Subcutaneous preadipocyte (primary cell): Measurements from ENCODE around the gene GLI1. TPM values are rescaled to one million over a fixed set of nuclear protein-coding genes. Genes with fewer than 3 reads are reported as not detected.

Experiments used
- small RNA-seq: library from RNA; depleted of rRNA; stranded (forward); fragments of <200 nt; gene quantifications from one replicate; pipeline ENCODE3, GENCODE V24; 2012
- total RNA-seq: library from RNA; depleted of rRNA; stranded (reverse); fragments of >200 nt; gene quantifications from 2 replicates; pipeline ENCODE4 v1.2.3, GENCODE V29; 2012

Gene GLI1
- under 0.01 and 0.78 TPM in 2 replicates for total RNA-seq

DNA sequence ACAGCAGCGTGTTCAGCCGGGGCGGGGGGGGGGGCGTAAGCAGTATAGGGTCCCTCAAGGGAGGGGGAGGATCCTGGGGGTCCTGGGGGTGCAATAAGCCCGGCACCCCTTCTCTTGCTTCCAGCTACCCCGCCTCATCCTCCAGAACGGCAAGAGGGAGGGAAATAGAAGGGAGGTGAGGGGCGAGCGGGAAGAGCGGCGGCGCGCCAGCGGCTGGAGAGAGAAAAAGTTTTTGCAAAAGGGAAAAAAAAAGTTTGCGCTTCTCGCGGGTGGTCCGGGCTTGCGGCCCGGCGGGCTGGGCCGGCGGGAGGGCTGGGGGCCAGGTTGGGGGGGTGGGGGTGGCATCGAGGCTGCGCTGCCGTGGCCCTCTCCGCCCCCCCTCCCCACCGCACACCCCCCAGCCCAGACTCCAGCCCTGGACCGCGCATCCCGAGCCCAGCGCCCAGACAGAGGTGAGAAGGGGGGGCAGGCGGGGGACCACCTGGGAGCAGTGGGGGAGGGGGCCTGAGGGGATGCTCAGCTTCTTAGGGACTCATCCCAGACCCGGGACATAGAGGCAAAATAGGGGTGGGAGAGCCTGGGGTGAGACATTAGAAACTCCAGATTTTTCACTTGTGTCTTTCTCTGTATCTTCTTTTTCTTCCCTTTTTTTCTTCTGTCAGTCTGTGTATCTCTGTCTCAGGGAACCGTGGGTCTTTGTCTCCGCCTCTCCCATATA is at the start of gene GLI1:
TSS of gene GLI1 (plus strand) at position 36 of the 718 bp plus-strand sequence. CDS start 3,907 bp downstream, outside the sequence.

DNA sequence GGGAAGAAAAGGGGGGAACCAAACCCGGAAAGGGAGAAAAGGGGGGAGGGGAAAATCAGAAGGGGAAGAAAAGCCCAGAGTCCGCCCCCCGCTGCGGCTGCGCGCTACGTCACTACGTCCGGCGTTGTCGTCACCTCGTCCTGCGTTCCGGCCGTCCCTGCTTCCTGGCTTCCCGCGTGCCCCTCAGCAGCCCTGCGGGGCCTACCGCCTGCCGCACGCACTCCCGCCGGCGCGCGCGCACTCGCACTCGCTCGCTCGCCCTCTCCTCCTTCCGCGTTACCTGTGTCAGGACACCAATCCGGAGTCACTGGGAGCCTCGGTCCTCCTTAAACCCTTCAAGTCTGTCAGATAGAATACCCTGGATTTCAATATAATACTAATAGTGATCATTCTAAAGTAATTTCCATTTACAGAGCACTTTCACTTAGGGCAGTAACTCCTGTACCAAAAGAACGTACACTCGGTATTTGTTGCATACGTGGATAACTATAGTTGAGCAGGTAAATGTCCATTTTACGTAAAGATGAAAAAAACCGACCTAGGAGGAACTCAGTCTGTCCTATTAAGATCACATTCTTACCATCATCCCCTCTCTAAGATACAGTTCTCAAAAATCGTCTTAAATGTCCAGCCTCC is 28.5 kb upstream of the GLI1 start, which contains the start of gene R3HDM2:
TSS of gene R3HDM2 (minus strand) at position 113 of the 636 bp plus-strand sequence. CDS start 120,615 bp downstream, outside the sequence.

DNA sequence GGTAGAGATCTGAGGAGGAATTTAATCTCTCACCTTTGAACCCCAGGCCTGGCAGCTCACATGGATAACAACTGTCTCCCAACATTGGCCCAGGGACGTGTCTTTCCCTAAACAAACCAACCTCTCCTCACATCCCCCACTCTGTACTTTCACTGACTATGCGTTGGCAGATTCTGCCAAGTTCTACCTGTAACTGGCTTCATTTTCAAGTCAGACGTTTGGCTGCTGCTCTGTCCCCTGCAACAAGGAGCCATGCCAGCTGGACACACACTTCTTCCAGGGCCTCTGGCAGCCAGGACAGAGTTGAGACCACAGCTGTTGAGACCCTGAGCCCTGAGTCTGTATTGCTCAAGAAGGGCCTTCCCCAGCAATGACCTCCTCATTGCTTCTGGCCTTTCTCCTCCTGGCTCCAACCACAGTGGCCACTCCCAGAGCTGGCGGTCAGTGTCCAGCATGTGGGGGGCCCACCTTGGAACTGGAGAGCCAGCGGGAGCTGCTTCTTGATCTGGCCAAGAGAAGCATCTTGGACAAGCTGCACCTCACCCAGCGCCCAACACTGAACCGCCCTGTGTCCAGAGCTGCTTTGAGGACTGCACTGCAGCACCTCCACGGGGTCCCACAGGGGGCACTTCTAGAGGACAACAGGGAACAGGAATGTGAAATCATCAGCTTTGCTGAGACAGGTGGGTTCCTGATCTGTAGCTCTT is 24.9 kb upstream of the GLI1 start, which contains the start of gene INHBC:
TSS of gene INHBC (plus strand) at position 268 of the 707 bp plus-strand sequence. CDS start at position 371, 103 bp downstream.

DNA sequence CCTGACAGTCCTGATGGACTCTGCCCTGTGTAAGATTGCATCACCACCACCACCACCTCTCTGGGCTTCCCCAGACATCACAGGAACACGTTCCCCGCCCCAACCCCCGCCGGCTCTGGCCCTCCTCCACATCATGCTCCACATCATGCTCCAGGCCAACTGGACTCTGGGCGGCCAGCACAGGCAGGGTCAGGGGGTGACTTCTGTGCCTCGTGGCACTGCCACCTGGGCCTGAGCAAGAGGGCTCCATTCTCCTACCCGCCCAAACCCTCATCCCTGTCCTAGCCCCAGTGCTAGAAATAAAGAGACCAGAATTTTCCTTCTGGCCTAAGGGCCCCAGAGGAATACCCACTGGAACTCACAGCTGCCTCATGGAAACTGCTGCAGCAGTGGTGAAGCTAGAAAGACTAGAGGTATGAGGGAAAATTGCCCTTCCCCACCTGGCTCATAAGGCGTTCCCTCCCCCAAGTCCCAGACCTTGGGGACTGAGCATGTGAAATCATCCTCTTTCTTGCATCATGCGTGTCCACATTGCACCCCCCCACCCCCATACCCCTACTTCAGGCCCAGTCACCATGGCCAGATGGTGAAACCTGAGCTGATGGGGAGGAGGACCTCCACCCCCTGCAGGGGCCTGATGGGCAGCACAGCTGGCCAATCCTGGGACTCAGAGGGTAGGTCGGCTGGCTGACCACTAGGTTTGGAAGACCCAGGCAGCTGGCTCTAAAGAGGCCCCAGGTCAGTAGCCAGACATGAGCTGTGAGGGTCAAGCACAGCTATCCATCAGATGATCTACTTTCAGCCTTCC is 4.8 kb upstream of the GLI1 start, which contains the start of gene INHBE:
TSS of gene INHBE (plus strand) at position 742 of the 808 bp plus-strand sequence. CDS start 230 bp downstream, outside the sequence.

DNA sequence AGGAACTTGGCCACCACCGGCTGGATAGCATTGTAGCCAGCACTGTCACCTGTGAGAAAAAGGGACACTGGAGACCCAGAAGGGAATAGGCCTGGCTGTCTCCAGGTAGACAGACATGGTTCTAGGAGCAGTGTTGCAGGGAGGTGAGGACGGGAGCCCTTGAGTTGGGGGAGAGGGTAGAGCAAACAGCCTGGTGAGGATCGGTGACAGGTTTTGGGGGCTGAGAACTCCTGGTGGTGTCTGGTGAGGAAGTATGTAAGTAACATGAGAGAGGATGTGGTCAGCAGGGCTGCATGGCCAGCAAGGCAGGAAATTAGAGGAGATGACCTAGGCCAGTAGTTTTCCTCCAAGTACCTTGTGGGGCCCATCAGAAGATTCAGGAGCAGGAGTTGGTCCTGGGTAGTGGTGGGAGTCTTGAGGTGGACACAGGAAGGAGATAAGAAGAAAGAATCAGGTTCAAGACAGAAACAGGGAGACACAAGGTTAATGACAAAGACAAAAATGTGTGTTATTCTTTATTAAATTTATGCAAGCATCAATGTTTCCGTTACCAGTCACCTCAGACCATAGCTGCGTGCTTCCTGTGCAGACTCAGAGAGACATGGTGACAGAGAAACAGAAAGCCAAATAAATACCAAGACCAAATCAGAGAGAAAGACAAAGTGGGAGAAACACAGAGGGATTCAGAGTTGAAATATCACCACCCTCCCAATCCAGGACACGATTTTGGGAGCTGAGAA is 20.0 kb downstream of the GLI1 start, which contains the start of gene ARHGAP9:
TSS of gene ARHGAP9 (minus strand) at position 491 of the 740 bp plus-strand sequence. CDS start at position 31, 460 bp downstream.

DNA sequence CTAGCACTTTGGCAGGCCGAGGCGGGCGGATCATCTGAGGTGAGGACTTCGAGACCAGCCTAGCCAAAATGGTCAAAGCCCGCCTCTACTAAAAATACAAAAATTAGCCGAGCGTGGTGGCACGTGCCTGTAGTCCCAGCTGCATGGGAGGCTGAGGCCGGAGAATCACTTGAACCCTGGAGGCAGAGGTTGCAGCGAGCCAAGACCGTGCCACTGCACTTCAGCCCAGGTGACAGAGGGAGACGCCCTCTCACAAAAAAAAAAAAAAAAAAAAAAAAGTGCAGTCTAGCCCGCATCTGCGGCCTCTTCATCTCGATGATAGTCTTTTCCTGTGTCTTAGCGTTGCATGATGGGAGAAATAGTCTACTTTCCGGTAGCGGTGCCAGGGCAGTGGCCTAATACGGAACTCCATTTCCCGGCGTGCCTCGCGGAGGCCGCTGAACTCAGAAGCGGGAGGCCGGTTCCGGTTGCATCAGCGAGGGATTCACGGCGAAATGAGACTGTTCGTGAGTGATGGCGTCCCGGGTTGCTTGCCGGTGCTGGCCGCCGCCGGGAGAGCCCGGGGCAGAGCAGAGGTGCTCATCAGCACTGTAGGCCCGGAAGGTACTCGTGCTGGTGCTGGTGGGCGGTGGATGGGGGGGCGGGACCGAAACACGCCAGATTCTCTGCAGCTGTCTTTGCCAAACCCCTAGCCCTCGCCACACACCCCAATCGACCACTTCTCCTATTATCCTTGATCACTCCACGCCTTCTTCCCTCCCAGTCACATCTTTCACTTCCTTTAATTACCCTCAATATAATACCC is 28.2 kb downstream of the GLI1 start, which contains the start of gene MARS1:
TSS of gene MARS1 (plus strand) at position 472 of the 805 bp plus-strand sequence. CDS start at position 495, 23 bp downstream.

DNA sequence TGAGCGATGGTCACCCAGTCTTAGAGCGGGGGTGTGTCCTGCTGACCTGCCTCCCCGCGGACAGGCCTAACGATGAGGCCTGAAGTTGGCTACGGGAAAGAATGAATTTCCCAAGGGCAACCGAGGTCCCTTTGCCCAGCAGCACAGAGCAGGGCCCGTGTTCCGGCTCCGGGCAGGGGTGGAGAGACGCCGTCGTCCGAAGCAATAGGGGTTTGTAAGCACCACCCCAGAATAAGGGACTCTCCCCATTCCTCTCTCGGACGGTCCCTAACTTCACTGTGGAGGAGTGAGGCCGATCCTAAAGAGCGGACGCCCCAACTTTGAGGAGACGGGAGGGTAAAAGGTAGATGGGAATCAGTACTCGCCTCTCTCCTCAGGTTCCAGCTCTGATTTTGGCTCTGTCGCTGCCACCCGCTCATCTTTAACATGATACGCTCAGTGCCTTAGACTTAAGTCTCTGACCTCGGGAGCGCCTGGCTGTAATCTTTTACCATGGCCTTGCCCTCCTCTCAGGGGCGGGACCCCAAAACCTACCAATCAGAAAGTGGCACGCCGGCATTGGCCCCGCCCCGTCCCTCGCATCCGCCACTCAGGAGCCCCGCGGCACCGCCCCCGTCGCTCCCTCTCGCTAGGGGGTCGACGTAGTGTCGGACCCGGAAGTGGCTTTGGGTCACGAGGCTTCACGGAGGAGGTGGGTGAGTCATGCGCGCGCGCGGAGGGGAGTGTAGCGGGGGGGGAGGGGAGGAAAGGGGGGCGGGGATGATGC is 60.7 kb downstream of the GLI1 start, which contains the start of gene DDIT3:
TSS of gene DDIT3 (minus strand) at position 462 of the 766 bp plus-strand sequence. CDS start 3,108 bp downstream, outside the sequence.

Small RNA genes within 50 kb of the gene (small RNA-seq; reads per million reads assigned to genes)
- 0.19 reads per million for gene MIR616
- not detected for gene RNU6-879P

Other genes starting within 250 kb of the GLI1 start
- 0.73 and 0.98 TPM in 2 replicates for gene NXPH4, start 243.0 kb upstream of the GLI1 start, total RNA-seq
- gene SHMT2, start 230.1 kb upstream of the GLI1 start, total RNA-seq = 260 and 298 TPM in 2 replicates
- gene STAC3, start 208.6 kb upstream of the GLI1 start, total RNA-seq = 0.59 and 0.73 TPM in 2 replicates
- 14.7 and 26.4 TPM in 2 replicates for gene R3HDM2, start 28.7 kb upstream of the GLI1 start, total RNA-seq
- gene INHBC, start 25.0 kb upstream of the GLI1 start, total RNA-seq = under 0.01 TPM in 1 of 2 replicates, not detected in the other
- gene INHBE, start 4.5 kb upstream of the GLI1 start, total RNA-seq = not detected in 2 replicates
- gene ARHGAP9, start 20.1 kb downstream of the GLI1 start, total RNA-seq = under 0.01 TPM in 1 of 2 replicates, not detected in the other
- gene MARS1, start 28.3 kb downstream of the GLI1 start, total RNA-seq = 81.9 and 126 TPM in 2 replicates
- 16.6 and 19.1 TPM in 2 replicates for gene DDIT3, start 60.7 kb downstream of the GLI1 start, total RNA-seq
- 2.9 and 5.7 TPM in 2 replicates for gene MBD6, start 63.0 kb downstream of the GLI1 start, total RNA-seq
- 89.3 and 95.6 TPM in 2 replicates for gene DCTN2, start 87.4 kb downstream of the GLI1 start, total RNA-seq
- gene KIF5A, start 90.3 kb downstream of the GLI1 start, total RNA-seq = under 0.01 and 0.20 TPM in 2 replicates
- gene PIP4K2C, start 131.4 kb downstream of the GLI1 start, total RNA-seq = 1.8 and 2.6 TPM in 2 replicates
- 0.78 and 3.7 TPM in 2 replicates for gene DTX3, start 145.0 kb downstream of the GLI1 start, total RNA-seq
- 0.98 and 4.0 TPM in 2 replicates for gene ARHGEF25, start 151.7 kb downstream of the GLI1 start, total RNA-seq
- gene B4GALNT1, start 173.4 kb downstream of the GLI1 start, total RNA-seq = under 0.01 and 0.20 TPM in 2 replicates
- 80.9 and 99.9 TPM in 2 replicates for gene OS9, start 234.3 kb downstream of the GLI1 start, total RNA-seq